ENCODE data around the gene NME9.

GRCh38 chr3:138325990-138326389, 3.7 kb downstream of the NME9 start:
- TF ChIP-seq CTCF (IDR thresholded peaks at IDR 0.05) (no peak), POLR2AphosphoS5 (IDR thresholded peaks at IDR 0.05) (no peak), EP300 (IDR thresholded peaks at IDR 0.05) (no peak), POLR2A (IDR thresholded peaks at IDR 0.05) (no peak)

All from suprapubic skin (tissue), 4 donors.